Thoracic aorta (tissue), 2 donors: Measurements from ENCODE around the gene CARD16. TPM values are rescaled to one million over a fixed set of nuclear protein-coding genes. Genes with fewer than 3 reads are reported as not detected.
"Not testable (repeated sequence)": the region's sequence is repeated elsewhere in the genome, so short reads cannot be mapped to it uniquely, and the experiment has no call there.

ENCODE experiments used
- ATAC-seq: fragments of 150-250 bp; one replicate; pipeline ENCODE4 v1.8.0; 2017; ENCODE audit warnings: low read depth; ENCODE audit not compliant: insufficient number of reproducible peaks, low FRiP score
- DNase-seq: peaks from one replicate; pipeline ENCODE4 v3.0.0-alpha.2; 2020; ENCODE audit warnings: low spot score
- H3K27ac ChIP-seq, 2 donors: fragments of 200-600 bp; sonication (generic); 1 replicate in 1 of 2; 2 replicates in 1 of 2; pipeline ENCODE4 v1.5.1; 2016; ENCODE audit warnings: mild to moderate bottlenecking in 2 of 2, moderate library complexity in 2 of 2
- H3K27me3 ChIP-seq: fragments of 200-600 bp; sonication (generic); replicated peaks from 2 replicates; pipeline ENCODE4 v1.6.0; 2016; ENCODE audit warnings: mild to moderate bottlenecking; ENCODE audit not compliant: insufficient read depth
- H3K36me3 ChIP-seq: fragments of 200-600 bp; sonication (generic); one replicate; pipeline ENCODE4 v1.5.1; 2016
- H3K4me1 ChIP-seq, 2 donors: fragments of 200-600 bp; sonication (generic); 1 replicate in 1 of 2; 2 replicates in 1 of 2; pipeline versions ENCODE4 v1.5.1 to v1.6.0; 2016; ENCODE audit warnings: low read depth in 2 of 2, mild to moderate bottlenecking in 1 of 2; ENCODE audit not compliant: control insufficient read depth in 1 of 2
- H3K4me3 ChIP-seq: fragments of 200-600 bp; sonication (generic); 2 replicates; pipeline ENCODE4 v1.5.1; 2016; ENCODE audit warnings: mild to moderate bottlenecking
- H3K9me3 ChIP-seq: fragments of 200-600 bp; sonication (generic); 2 replicates; pipeline ENCODE4 v1.5.1; 2016
- total RNA-seq, 2 donors: library from RNA; depleted of rRNA; stranded (reverse); fragments of >200 nt; gene quantifications; one replicate each; pipeline versions ENCODE4 v1.1.0 to v1.2.3, GENCODE V29; 2016
- TF ChIP-seq, protein P1 (sequence below): fragments of 200-600 bp; sonication (generic); IDR thresholded peaks from one replicate; pipeline ENCODE4 v1.5.1; 2019; ENCODE audit warnings: antibody characterized with exemption

CARD16 gene
- total RNA-seq = 10 to 100 TPM in 1 of 2 donors, under 1 TPM in 1; 0.81 to 13.5 TPM

DNA sequence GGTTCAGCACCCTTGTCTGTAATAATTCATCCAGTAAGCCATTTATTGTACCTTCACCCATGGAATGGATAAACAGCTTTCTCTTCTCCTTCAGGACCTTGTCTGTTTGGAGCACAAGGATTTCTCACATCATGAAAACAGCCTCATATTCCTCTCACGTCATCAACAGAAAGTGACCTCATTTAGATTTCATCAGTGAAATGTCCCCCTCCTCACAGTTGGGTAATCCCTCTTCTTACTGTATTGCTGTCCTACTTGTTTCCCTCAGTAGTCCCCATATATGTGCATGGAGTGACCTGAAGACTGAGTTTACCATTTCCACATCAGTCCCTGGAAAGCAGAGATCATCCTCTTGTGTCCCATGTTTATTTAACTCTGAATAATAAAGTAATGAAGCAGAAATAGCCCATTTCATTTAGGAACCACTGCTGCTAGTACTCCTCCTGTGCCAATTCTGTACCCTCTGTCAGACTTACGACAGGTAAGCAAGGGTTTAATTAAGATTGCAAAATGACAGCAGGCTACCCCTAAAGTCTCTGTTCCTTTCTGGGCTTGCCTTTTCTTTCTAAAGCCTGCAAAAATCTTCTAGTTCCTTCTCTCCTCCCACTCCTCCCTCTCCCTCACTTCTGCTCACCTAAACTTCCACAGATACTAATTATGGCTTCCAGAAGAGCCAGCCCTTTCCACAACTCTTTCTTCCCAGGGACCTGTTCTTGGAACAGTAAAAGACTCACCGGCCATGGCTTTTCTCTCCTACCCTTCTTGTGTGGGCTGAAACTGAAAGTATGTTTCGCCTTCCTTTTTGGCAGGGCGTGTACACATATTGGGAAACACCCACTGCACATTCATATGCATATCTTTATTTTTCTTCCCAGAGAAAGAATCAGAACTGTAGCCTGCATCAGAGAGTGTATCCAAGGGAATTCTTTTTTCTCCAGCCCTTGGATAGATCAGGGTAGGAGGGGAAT, at the start of gene CARD16:
Gene CARD16 (minus strand): TSS at position 779 of the 968 bp plus-strand sequence. CDS start 38 bp downstream, at position 741.
- Histone ChIP-seq H3K4me1 (peaks cover 5 to 18% of the 10 kb centered on the region in 2 donors), H3K4me3 (peak within 1 kb of the TSS; percentile 65)
- H3K27ac ChIP-seq, H3K36me3 ChIP-seq, ATAC-seq, H3K9me3 ChIP-seq, DNase-seq, H3K27me3 ChIP-seq: not testable (repeated sequence)

DNA sequence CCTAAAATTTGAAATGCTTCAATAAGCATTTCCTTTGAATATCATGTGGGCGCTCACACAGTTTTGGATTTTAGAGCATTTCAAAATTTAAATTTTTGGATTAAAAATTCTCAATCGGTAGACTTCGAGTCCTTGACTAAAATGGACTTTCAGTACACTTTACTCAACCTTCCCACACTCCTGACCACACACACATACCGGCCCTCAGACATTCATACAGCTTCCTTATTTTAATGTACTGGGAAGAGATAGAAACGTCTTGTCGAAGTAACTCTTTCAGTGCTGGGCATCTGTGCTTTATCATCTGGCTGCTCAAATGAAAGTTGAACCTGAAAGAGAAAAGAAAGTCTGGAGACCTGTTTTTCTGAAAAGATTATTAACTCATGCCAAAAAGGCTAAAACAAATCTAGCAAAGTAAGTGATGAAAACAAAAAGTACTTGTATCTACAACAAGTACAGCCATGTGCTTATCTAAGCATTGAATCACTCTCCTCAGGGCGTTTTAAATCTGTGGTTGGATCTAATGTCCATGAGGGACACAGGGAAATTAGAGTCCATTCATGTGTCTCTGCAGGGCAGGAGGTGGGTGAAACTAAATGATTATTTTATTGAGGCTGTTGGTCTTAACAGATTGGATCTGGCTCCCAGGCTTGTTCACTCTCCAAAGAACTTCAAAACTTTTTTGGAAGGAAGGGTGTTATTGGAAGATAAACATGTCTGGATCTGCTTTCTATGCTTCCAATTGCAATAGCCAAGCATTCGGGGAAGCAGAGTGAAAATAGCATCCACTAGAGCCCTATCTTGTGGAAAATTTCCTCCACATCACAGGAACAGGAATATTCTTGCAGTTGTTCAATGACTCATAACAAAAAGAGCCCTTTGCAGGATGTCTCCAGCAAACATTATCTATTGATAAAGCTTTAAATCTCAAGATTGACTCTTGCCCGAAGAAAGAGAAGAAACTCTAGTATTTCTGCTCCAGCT, 47.4 kb upstream of the CARD16 start:
- no peak overlapping the region for H3K4me3 ChIP-seq
- peaks cover 0 to 8% of the 10 kb centered on the region in 2 donors for H3K4me1 ChIP-seq
- ATAC-seq = no peak
- H3K9me3 ChIP-seq = no peaks in the 10 kb centered on the region
- TF ChIP-seq, protein P1, sequence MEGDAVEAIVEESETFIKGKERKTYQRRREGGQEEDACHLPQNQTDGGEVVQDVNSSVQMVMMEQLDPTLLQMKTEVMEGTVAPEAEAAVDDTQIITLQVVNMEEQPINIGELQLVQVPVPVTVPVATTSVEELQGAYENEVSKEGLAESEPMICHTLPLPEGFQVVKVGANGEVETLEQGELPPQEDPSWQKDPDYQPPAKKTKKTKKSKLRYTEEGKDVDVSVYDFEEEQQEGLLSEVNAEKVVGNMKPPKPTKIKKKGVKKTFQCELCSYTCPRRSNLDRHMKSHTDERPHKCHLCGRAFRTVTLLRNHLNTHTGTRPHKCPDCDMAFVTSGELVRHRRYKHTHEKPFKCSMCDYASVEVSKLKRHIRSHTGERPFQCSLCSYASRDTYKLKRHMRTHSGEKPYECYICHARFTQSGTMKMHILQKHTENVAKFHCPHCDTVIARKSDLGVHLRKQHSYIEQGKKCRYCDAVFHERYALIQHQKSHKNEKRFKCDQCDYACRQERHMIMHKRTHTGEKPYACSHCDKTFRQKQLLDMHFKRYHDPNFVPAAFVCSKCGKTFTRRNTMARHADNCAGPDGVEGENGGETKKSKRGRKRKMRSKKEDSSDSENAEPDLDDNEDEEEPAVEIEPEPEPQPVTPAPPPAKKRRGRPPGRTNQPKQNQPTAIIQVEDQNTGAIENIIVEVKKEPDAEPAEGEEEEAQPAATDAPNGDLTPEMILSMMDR = no peak
- DNase-seq = no peak
- no peak overlapping the region for H3K27ac ChIP-seq
- no peaks in the 10 kb centered on the region for H3K36me3 ChIP-seq
- no peaks in the 10 kb centered on the region for H3K27me3 ChIP-seq

- Histone ChIP-seq H3K27me3 (no peaks in the 10 kb centered on the region), H3K4me3 (no peak overlapping the region), H3K9me3 (no peaks in the 10 kb centered on the region), H3K36me3 (no peaks in the 10 kb centered on the region), H3K27ac (no peak overlapping the region), H3K4me1 (no peaks in the 10 kb centered on the region)
- DNase-seq (no peak), ATAC-seq (no peak)
- TF ChIP-seq, protein P1 = no peak
Measured at GRCh38 chr11:105081412-105082150, 36.4 kb upstream of the CARD16 start.

DNA sequence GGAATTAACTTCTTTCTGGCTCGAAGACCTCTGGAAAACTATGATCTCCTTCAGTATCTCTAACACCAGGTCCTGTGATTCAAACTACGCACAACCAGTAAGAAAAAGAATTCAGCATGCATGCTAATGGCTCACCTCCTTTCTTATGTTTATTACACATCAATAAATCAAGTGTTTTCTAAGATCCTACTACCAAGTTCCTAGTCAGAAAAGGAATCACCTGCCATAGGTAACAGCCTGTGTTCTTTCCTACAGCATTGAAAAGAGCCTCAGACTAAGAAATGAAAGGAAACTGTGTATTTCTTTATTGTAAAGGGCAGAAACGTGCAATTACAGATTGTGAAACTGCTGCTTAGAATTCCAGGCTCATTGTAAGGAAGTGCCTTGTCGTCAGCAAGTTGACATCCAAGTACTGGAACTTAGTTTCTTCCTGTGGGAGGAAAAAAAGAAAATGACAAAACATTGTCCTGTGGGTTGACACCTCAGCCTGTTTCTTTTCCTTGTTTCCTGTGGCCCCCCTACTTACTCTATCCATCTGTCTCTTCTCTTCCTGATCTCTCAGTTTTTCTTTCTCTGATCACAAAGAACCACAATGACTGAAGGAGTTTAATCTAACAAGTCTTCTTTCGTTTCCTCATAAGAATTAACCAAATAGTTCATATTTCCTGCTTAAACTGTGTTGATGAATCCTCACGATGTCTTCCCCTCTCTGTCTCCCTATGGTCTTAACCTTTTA, 35.2 kb upstream of the CARD16 start:
- ATAC-seq, H3K27ac ChIP-seq, DNase-seq: not testable (repeated sequence)

GRCh38 chr11:105078283-105078682, 33.1 kb upstream of the CARD16 start:
- ATAC-seq (no peak), DNase-seq (no peak)
- TF ChIP-seq, protein P1 = no peak
- Histone ChIP-seq H3K27ac (no peak overlapping the region), H3K4me3 (no peak overlapping the region), H3K27me3 (no peaks in the 10 kb centered on the region), H3K9me3 (no peaks in the 10 kb centered on the region), H3K36me3 (no peaks in the 10 kb centered on the region), H3K4me1 (no peaks in the 10 kb centered on the region)

More for the DNA sequence above, 35.2 kb upstream of the CARD16 start:
- not testable (repeated sequence) for H3K36me3 ChIP-seq, H3K9me3 ChIP-seq, H3K4me1 ChIP-seq, H3K27me3 ChIP-seq
- H3K4me3 ChIP-seq = peak overlapping the region; percentile 38

DNA sequence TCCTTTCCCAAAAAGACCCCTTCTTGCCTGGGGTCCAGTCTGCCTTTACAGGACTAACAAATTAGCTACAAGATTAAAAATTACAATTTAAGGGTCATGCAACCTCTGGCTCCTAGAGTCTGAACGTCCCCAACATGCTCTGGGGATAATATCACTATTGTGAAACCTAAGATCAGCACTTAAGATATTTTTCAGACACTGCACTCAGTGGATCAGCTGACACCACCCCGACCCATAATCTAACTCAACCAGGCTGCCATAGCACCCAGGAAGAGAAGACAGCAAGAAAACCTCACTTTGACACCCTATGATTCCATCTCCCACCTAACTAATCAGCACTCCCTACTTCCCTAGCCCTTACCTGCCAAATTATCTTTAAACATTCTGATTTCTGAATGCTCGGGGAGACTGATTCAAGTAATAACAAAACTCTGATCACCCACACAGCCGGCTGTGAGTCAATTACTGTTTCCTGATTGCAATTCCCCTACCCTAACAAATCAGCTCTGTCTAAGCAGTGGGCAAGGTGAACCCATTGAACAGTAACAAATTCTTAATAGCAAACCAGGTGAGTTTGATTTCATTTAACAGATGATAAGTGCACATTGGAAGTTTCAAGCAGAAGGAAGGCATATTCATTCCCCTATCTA, 32.1 kb upstream of the CARD16 start:
- H3K36me3 ChIP-seq, H3K27me3 ChIP-seq, ATAC-seq, DNase-seq, H3K9me3 ChIP-seq, H3K27ac ChIP-seq, H3K4me1 ChIP-seq, H3K4me3 ChIP-seq: not testable (repeated sequence)
